HG02623 (cell line): ENCODE measurements around the gene CD5L.

Experiments
- ATAC-seq: cut with Tn5 transposase; IDR thresholded peaks from one replicate; pipeline ENCODE4 v1.9.1; 2021; ENCODE audit warnings: moderate library complexity; ENCODE audit not compliant: unreplicated experiment

CD5L gene

GRCh38 chr1:157819215-157819614, 22.4 kb downstream of the CD5L start:
- ATAC-seq, result no peak

GRCh38 chr1:157813269-157813668, 28.3 kb downstream of the CD5L start:
- no peak for ATAC-seq

- peak; percentile 83 for ATAC-seq
Observed at GRCh38 chr1:157806431-157807149, 35.0 kb downstream of the CD5L start.

- ATAC-seq, result no peak
Observed at GRCh38 chr1:157803851-157804250, 37.8 kb downstream of the CD5L start.

- ATAC-seq, result no peak
Observed at GRCh38 chr1:157799996-157800395, 41.6 kb downstream of the CD5L start.

GRCh38 chr1:157798211-157798610, 43.4 kb downstream of the CD5L start:
- no peak for ATAC-seq

- no peak for ATAC-seq
Observed at GRCh38 chr1:157785248-157785647, 56.4 kb downstream of the CD5L start.

- ATAC-seq, result no peak
Observed at GRCh38 chr1:157784801-157785200, 56.8 kb downstream of the CD5L start.

GRCh38 chr1:157782931-157783330, 58.7 kb downstream of the CD5L start:
- no peak for ATAC-seq

GRCh38 chr1:157781048-157781447, 60.6 kb downstream of the CD5L start:
- ATAC-seq, result peak; percentile 57
